ENCODE results near the gene DDOST.
"Not testable (repeated sequence)": the region's sequence is repeated elsewhere in the genome, so short reads cannot be mapped to it uniquely, and the experiment has no call there.

The DDOST gene

DNA sequence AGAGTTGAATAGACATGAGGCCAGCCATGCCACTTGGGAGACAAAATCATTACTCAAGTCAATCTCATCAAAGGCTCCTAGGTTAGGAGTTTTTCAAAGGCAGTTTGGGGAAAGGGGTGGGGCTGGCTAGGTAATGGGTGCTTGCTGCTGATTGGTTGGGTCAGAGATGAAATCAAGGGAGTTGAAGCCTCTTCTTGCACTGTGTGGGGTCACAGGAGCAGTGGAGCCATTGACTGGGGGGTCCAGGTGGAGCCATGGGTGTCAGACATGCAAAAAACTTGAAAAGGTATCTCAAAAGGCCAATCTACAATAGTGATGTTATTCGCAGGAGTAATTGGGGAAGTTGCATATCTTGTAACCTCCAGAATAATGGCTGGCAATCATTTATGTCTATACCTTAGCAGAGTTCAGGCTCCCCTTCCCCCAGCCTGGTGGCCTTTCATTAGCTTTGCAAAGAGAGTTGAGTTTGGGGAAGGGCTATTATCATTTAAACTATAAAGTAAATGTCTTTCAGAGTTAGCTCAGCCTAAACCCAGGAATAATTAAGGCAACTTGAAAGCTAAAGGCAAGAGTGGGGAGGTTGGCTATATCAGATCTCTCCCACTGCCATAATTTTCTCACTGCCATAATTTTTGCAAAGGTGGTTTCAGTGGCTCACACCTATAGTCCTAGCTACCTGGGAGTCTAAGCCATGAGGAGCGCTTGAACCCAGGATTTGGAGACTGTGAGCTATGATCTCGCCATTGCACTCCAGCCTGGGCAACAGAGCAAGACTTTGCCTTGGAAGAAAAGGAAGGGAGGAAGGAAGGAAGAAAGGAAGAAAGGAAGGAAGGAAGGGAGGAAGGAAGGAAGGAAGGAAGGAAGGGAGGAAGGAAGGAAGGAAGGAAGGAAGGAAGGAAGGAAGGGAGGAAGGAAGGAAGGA is 35.7 kb downstream of the DDOST start:
- no peak for DNase-seq (ENCODE audit: low spot score)

DNA sequence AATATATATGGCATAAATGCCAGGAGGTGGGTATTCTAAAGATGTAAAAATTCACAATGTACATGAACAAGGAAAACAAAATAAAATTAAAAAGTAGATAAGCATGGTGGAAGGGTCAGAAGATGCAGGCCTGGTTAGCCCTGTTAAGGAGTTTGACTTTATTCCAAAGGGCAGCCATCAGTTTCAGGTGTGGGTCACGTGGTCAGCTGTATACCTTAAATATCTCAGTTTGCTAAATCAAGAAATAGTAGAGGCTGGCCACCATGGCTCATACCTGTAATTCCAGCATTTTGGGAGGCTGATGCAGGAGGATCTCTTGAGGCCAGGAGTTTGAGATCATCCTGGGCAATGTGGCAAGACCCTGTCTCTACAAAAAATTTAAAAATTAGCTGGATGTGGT is 36.5 kb downstream of the DDOST start:
- no peak for DNase-seq (ENCODE audit: low spot score)

DNA sequence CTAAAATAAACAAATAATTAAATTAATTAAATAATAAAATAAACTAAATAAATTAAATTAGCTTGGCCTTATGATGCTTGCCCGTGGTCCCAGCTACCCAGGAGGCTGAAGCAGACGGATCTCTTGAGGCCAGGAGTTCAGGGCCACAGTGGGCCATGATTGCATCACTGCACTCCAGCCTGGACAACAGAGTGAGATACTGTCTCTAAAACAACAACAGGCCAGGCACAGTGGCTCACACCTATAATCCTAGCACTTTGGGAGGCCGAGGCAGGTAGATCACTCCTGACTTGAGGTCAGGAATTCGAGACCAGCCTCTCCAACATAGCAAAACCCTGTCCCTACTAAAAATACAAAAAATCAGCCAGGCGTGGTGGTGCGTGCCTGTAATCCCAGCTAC is 40.2 kb downstream of the DDOST start:
- DNase-seq (ENCODE audit: low spot score): no peak

DNA sequence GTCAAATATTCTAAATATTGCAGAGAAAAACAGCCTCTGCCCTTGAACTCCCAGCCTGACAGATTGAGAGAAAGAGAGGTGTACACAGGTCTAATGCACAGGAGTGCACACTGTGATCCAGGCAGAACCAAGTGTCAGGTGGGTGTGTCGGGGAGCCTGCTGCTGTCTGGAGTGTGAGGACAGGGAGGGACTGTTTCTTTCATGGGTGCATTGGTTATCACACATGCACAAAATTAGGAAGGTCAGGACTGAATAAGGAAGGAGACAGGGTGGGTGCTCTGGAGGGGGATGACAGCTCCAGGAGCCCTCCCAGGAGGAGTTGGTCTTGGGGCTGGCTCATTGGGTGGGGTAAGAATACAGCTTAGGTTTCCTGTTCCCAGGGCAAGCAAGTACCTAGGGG is 41.2 kb downstream of the DDOST start:
- DNase-seq (ENCODE audit: low spot score): no peak

DNA sequence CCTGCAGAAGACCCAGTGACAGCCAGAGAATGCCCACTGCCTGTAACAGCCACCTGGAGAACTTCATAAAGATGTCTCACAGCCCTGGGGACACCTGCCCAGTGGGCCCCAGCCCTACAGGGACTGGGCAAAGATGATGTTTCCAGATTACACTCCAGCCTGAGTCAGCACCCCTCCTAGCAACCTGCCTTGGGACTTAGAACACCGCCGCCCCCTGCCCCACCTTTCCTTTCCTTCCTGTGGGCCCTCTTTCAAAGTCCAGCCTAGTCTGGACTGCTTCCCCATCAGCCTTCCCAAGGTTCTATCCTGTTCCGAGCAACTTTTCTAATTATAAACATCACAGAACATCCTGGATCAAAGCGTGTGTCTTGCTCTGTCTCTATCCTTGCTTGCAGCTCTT is 42.6 kb downstream of the DDOST start:
- DNase-seq (ENCODE audit: low spot score): no peak

DNA sequence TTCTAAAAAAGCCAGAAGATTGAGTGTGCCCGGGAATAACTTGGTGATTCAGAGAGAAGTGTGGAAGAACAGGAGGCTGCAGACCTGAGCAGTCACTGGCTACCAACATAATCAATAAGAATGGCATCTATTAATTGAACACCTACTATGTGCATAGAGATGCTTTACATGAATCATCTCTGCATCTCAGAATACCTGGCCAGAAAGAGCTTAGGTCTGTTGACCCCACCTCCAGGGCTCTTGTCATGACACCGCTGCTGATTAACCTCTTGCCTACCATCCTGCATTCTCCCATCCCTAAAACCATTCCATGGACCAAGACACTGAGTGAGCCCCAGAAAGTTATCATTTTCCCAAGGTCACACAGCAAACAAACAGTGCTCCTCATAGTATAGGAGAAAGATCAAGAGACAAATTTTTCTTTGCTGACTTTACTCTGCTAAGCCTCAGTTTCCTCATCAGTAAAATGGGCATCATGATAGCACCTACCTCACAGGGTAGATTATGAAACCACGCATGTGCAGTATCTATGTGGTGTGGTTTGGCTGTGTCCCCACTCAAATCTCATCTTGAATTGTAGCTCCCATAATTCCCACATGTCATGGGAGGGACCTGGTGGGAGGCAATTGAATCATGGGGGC is 44.2 kb downstream of the DDOST start:
- no peak for DNase-seq (ENCODE audit: low spot score)

DNA sequence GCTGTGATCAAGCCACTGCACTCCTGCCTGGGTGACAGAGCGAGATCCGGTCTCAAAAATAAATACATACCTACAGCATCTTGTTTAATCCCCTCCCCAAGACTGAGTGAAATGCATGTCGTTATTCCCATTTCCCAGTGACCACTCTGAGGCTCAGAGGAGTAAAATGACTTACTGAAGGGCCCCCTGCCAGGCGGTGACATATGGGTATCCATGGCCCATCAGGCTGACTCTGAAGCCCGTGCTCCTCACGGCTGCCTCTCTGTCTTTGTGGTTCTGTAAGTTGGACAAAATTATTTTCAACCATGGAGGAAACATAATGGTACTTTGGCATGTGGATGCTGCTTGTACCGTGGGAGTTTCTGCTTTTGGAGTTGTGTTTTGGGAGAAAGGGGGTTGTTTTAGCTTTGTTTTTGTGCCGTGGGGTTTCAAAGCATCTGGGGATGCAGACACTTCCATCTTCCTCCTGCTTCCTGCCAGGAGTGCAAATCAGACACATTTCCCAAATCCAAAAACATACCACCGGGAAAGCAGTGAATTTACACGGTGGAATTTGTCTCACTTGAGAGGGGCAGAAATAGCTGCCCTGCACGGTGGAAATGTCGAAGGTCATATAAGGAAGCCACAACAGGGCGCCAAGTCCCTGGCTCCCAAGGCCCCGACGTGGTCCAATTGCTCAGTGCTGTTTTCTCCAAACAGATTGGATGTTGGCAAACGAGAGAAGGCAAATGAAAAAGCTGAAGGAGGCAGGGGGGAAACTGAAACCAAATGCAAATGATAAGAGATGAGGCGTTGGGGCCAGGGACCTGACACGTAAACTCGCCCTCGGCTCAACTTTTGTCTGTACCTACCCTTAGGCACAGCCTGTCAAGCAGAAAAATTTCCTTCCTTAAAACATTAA is 45.0 kb downstream of the DDOST start:
- DNase-seq (ENCODE audit: low spot score): no peak

DNA sequence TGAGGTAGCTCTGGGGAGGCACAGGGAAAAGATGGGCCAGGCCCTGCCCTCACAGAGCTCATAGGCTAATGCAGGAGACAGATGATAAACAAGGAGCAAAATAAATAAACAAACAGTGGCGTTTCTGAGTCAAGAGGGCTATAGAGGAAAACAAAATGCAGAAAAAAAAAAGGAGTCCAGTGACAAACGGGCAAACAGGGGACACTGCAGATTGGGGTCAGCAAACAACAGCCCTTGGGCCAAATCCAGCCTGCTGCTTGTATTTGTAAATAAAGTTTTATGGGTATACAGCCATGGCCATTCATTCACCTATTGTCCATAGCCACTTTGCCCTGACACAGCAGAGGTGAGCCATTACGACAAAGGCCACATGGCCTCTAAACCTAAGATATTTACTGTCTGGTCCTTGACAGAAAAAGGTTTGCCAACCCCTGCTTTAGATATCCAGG is 47.0 kb downstream of the DDOST start:
- no peak for DNase-seq (ENCODE audit: low spot score)

DNA sequence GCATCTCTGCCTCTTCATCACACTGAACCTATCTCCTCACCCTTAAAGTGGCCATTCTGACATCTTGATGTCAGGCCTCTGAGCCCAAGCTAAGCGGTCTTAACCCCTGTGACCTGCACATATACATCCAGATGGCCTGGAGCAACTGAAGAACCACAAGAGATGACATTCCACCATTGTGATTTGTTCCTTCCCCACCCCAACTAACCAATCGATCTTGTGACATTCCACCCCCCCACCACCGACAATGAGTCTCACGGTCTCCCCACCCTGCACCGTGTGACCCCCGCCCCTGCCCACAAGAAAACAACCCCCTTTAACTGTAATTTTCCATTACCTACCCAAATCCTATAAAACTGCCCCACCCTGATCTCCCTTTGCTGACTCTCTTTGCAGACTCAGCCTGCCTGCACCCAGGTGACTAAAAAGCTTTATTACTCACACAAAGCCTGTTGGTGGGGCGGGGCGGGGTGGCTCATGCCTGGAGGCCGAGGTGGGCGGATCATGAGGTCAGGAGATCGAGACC is 48.9 kb downstream of the DDOST start:
- DNase-seq (ENCODE audit: low spot score): no peak

DNA sequence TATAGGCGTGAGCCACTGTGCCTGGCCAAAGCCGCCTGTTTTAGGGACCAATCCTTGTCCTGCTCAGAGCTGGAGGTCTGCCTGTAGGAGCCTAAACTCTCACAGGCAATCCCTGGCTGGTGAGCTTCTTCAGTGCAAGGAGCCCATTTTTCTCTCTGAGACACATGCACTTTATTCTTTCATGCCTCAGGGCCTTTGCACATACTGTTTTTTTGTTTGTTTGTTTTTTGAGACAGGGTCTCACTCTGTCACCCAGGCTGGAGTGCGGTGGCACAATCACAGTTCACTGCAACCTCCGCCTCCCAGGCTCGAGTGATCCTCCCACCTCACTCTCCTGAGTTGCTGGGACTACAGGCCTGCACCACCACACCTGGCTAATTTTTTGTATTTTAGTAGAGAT is 49.5 kb downstream of the DDOST start:
- DNase-seq (ENCODE audit: low spot score): no peak

DNA sequence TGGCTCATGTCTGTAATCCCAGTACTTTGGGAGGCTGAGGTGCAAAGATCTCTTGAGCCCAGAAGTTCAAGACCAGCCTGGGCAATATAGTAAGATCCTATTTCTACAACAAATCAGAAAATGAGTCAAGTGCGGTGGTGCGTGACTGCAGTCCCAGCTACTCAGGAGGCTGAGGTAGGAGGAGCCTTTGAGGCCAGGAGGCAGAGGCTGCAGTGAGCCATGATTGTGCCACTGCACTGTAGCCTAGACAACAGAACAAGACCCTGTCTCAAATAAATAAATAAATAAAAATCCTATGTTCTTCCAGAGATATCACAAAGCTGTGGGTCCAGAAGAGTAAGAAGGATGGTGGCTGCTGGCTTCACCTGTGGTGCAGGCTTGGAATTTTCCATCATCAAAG is 50.2 kb downstream of the DDOST start:
- no peak for DNase-seq (ENCODE audit: low spot score)

DNA sequence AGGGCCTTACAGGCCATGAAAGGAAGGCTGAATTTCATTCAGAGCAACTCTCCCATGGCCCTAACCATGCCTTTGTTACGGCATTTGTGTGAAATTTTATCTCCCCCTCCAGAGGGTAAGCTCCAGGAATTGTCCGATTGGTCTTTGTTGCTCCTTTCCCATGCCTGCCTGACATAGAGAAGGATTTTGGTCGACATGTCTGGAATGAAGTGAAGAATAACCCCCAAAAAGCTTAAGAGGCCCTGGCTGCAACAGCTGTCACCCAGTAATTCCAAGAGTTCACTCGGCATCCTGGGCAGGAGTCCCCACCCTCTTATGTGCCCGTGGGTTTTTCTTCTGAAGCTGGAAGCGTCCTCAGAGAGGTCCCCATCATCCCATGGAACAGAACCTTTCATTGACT is 51.6 kb downstream of the DDOST start:
- DNase-seq (ENCODE audit: low spot score): no peak

DNA sequence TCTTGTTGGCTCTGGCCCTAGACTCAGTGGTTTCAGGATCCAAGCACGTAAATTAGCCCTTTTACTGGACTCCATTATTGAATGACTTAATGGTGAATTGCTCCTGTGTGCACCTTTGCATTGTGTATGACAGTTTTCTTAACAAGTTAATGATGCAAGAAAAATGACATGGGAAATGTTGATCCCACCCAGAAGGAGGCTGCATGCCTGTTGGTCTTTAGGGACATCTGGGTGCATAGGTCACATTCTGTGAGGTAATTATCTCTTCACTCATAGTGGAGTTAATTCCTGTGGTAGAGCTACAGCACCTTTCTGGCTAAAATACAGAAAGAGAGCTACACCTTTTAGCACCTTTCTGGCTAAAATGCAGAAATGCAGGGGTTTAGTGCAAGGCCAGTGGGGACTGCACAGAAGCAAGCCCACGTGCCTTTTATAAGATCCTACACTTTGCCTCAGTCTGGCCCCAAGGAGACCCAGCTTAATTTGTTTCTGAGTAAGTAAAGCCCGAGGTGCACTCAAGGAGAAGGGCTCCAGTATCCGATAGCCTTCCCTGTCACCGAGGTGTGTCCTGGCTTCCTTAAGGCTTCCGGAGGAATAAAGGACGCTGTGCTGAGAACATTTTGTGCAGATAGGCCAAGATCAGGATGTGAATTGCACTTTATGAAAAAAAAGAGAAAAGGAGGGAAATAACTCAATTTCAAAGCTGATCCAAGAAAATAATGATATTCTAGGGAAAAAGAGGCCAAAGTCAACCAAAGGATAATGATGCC is 54.2 kb downstream of the DDOST start:
- not testable (repeated sequence) for DNase-seq (ENCODE audit: low spot score)

DNA sequence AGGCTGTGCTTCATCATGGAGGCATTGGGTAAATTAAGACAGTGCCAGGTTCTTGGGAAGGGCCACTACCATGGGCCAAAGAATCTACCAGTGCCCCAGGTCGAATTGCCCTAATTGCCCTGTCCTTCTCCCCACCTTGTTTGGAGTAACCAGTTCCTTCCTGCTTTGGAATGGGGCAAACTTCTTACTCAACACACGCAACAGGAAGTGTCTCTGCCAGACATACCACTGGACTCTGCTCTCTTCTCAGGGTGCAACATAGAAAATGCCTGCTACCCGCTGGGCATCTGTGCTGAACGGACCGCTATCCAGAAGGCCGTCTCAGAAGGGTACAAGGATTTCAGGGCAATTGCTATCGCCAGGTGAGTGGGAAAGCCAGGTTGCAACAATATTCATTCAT is 56.5 kb downstream of the DDOST start:
- DNase-seq (ENCODE audit: low spot score): no peak

DNA sequence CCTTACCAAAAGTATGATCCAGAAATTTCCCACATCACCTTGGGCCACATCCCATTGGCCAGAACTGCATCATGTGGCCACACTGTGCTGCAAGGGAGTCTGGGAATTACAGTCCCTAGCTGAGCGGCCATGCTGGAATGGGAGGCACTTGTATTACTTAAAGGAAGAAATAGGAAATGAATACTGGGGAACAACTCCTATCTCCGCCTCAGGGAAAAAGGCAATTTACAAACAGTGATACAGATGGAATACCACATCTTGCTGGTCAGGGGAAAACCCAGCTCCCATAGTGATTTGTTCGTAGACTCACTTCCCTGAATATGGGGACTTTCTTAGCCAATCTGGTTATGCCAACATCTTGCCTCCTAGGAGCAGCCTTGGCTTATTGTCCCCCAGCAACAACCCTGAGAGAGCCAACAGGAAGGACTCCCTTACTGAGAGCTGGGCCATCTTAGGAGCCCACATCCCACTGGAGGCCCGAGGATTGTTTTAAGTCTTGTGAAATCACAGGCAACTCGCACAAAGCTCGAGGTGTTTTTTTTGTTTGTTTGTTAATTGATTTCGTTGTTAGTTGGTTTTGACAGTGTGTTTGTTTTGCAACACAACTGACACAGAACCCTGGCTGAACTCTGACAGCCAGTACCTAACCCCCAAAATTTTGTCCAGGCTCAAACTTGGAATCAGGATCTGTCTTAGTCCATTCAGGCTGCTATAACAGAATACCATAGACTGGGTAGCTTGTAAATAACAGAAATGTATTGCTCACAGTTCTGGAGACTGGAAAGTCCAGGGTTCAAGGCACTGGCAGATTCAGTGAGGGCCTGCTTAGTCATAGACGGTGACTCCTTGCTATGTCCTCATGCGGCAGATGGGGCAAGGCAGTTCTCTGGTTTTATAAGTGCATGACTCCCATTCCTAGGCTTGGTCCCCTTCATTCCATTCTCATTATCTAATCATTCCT is 57.4 kb downstream of the DDOST start:
- DNase-seq (ENCODE audit: low spot score): peak; percentile 90

DNA sequence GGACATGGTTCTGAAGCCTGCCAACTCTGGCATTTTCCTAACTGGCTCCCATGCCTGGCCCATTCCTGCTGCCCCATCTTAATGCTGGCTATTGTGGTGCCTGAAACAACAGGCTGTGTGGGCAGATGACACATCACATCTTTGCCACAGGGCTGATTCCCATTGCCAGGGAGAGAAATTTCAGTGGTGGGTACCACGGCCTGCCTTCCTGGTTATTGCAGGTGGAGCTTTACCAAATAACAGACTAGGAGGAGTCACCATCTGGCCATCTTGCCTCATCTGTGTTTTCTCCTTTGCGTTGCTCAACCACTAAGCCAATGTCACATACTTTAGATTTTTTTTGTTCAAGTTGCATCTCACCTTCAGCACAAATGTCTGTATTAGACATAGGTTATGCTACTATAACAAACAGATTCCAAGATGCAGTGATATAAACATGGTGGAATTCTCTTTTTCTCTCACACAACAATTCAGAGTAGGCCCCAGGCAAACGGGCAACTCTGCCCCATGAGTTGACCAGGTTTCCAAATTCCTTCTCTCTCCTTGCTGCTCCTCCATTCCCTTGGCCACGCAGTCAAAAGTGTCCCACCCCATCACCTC is 58.2 kb downstream of the DDOST start:
- no peak for DNase-seq (ENCODE audit: low spot score)

Data from AG08395 (cell line).